Hepatocyte (in vitro differentiated cells): ENCODE data around the gene IFIT3. TPM values are rescaled to one million over a fixed set of nuclear protein-coding genes. Genes with fewer than 3 reads are reported as not detected.
"Not testable (repeated sequence)": the region's sequence is repeated elsewhere in the genome, so short reads cannot be mapped to it uniquely, and the experiment has no call there.

Experiments
- DNase-seq: peaks from one replicate; pipeline ENCODE4 v3.0.0-alpha.2; 2016; ENCODE audit warnings: low spot score
- H2AFZ ChIP-seq: fragments of 200-600 bp; sonication (generic); 2 replicates; pipeline ENCODE4 v1.6.0; 2016; ENCODE audit warnings: antibody characterized with exemption, mild to moderate bottlenecking
- H3K27ac ChIP-seq: fragments of 200-600 bp; sonication (generic); 2 replicates; pipeline ENCODE4 v1.5.1; 2016; ENCODE audit warnings: mild to moderate bottlenecking
- H3K27me3 ChIP-seq: fragments of 200-600 bp; sonication (generic); 2 replicates; pipeline ENCODE4 v1.6.1; 2016
- H3K36me3 ChIP-seq: fragments of 200-600 bp; sonication (generic); replicated peaks from 2 replicates; pipeline ENCODE4 v1.5.1; 2016; ENCODE audit warnings: low read depth; ENCODE audit not compliant: insufficient read depth
- H3K4me1 ChIP-seq: fragments of 200-600 bp; sonication (generic); 2 replicates; pipeline ENCODE4 v1.5.1; 2016; ENCODE audit warnings: mild to moderate bottlenecking, moderate library complexity; ENCODE audit not compliant: insufficient read depth
- H3K4me2 ChIP-seq: fragments of 200-600 bp; sonication (generic); 2 replicates; pipeline ENCODE4 v1.6.0; 2016
- H3K4me3 ChIP-seq: fragments of 200-600 bp; sonication (generic); 2 replicates; pipeline ENCODE4 v1.5.1; 2016; ENCODE audit warnings: mild to moderate bottlenecking
- H3K79me2 ChIP-seq: fragments of 200-600 bp; sonication (generic); 2 replicates; pipeline ENCODE4 v1.6.0; 2017; ENCODE audit warnings: mild to moderate bottlenecking
- H3K9me2 ChIP-seq: fragments of 200-600 bp; sonication (generic); replicated peaks from 2 replicates; pipeline ENCODE4 v1.6.0; 2017; ENCODE audit warnings: mild to moderate bottlenecking; ENCODE audit not compliant: insufficient read depth
- H3K9me3 ChIP-seq: fragments of 200-600 bp; sonication (generic); 2 replicates; pipeline ENCODE4 v1.5.1; 2016; ENCODE audit warnings: low read depth, mild to moderate bottlenecking
- H4K20me1 ChIP-seq: fragments of 200-600 bp; sonication (generic); 2 replicates; pipeline ENCODE4 v1.6.0; 2016; ENCODE audit warnings: mild to moderate bottlenecking; ENCODE audit not compliant: insufficient read depth, poor library complexity, severe bottlenecking
- EZH2 ChIP-seq: fragments of 200-600 bp; sonication (generic); IDR thresholded peaks from 2 replicates; pipeline ENCODE4 v1.6.1; 2016; ENCODE audit warnings: antibody characterized with exemption, mild to moderate bottlenecking, borderline replicate concordance
- EZH2phosphoT487 ChIP-seq: fragments of 200-600 bp; sonication (generic); IDR thresholded peaks from one replicate; pipeline ENCODE4 v1.6.1; 2018; ENCODE audit warnings: antibody characterized with exemption, mild to moderate bottlenecking, low read depth, moderate library complexity; ENCODE audit not compliant: unreplicated experiment, severe bottlenecking
- WGBS: methylation state at CpG from one replicate; pipeline ENCODE4 v1.1.6; 2016; ENCODE audit warnings: low lambda C conversion rate; ENCODE audit errors: missing lambda C conversion rate; 5-methylcytosine and 5-hydroxymethylcytosine counted together
- polyA plus RNA-seq: library from polyadenylated mRNA; unstranded; fragments of >200 nt; fragmentation: Nextera tagmentation; extraction: Ambion mirVana; gene quantifications from 2 replicates; pipeline ENCODE4 v1.2.1, GENCODE V29; 2016
- total RNA-seq: library from RNA; depleted of rRNA; stranded (reverse); fragments of >200 nt; gene quantifications from 2 replicates; pipeline ENCODE4 v1.2.3, GENCODE V29; 2014
- TF ChIP-seq, protein P1 (sequence below): fragments of 200-600 bp; sonication (generic); IDR thresholded peaks from 2 replicates; pipeline ENCODE4 v1.5.1; 2016; ENCODE audit warnings: antibody characterized with exemption, mild to moderate bottlenecking; ENCODE audit not compliant: poor library complexity

Gene IFIT3
- total and polyA plus RNA-seq, 2 experiments from 2014 or later, result 8.6 to 10.8 TPM

DNA sequence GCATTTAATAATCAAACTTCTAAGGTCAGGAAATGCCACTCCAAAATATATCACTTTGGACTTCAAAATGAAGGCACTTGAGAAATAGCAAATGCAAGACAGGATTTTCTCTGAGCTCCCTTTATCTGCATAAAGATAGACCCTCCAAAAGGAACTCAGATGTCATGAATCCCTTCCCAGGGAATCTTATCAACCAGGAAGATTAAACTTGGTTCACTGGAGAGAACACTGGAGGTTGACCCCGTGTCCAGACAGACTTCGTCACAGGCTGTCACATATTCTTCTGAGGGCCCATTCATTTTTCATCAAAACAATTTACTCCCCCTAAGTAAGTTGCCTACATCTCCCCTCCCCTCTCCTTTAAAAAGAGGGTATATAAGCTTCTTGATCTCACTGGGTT is 21.2 kb downstream of the IFIT3 start:
- H3K4me2 ChIP-seq, result peak overlapping the region; percentile 50
- TF ChIP-seq EZH2, result no peak
- TF ChIP-seq, protein P1, sequence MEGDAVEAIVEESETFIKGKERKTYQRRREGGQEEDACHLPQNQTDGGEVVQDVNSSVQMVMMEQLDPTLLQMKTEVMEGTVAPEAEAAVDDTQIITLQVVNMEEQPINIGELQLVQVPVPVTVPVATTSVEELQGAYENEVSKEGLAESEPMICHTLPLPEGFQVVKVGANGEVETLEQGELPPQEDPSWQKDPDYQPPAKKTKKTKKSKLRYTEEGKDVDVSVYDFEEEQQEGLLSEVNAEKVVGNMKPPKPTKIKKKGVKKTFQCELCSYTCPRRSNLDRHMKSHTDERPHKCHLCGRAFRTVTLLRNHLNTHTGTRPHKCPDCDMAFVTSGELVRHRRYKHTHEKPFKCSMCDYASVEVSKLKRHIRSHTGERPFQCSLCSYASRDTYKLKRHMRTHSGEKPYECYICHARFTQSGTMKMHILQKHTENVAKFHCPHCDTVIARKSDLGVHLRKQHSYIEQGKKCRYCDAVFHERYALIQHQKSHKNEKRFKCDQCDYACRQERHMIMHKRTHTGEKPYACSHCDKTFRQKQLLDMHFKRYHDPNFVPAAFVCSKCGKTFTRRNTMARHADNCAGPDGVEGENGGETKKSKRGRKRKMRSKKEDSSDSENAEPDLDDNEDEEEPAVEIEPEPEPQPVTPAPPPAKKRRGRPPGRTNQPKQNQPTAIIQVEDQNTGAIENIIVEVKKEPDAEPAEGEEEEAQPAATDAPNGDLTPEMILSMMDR, result no peak
- TF ChIP-seq EZH2phosphoT487, result no peak
- no peaks in the 10 kb centered on the region for H3K9me3 ChIP-seq
- H4K20me1 ChIP-seq, result no peaks in the 10 kb centered on the region
- no peaks in the 10 kb centered on the region for H3K36me3 ChIP-seq
- WGBS, result 23% methylated on average over 2 of the region's 2 CpGs
- H3K9me2 ChIP-seq, result no peaks in the 10 kb centered on the region
- peaks cover 58% of the 10 kb centered on the region for H3K4me1 ChIP-seq
- DNase-seq, result no peak
- no peaks in the 10 kb centered on the region for H3K79me2 ChIP-seq
- H3K27me3 ChIP-seq, result no peaks in the 10 kb centered on the region
- H2AFZ ChIP-seq, result peak overlapping the region; percentile 2
- H3K27ac ChIP-seq, result peak overlapping the region; percentile 96
- H3K4me3 ChIP-seq, result no peak overlapping the region

DNA sequence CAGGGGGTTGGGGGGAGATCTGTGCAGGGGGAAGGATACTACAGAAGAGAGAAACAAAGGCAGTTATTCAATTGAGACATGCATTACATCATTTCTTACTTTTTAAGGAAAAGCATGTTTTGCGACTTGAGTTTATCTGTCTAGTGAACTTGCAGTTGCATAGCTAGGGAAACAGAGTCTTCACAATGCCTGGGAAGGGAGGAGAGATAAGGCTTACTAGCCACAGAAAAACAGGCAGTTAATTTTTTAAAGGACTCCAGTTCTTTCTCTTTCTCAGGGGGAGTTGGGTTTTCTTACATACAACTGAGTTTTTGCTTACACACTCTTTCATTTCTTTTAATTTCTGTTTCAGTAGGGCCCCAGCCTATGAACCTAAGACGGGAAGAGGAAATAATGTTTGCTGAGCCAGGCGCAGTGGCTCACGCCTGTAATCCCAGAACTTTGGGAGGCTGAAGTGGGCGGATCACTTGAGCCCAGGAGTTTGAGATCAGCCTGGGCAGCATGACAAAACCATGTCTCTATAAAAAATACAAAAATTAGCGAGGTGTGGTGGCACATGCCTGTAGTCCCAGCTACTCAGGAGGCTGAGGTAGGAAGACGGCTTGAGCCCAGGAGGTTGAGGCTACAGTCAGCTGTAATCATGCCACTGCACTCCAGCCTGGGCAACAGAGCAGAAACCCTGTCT is 23.0 kb downstream of the IFIT3 start:
- DNase-seq, H3K9me2 ChIP-seq, H3K9me3 ChIP-seq, H3K4me3 ChIP-seq, H3K36me3 ChIP-seq, H3K79me2 ChIP-seq, H3K27me3 ChIP-seq, H2AFZ ChIP-seq, H4K20me1 ChIP-seq: not testable (repeated sequence)
- Histone ChIP-seq H3K4me2 (peak overlapping the region; percentile 50), H3K27ac (peak overlapping the region; percentile 96), H3K4me1 (peaks cover 58% of the 10 kb centered on the region)
- 19% methylated on average over 7 of the region's 7 CpGs for WGBS

DNA sequence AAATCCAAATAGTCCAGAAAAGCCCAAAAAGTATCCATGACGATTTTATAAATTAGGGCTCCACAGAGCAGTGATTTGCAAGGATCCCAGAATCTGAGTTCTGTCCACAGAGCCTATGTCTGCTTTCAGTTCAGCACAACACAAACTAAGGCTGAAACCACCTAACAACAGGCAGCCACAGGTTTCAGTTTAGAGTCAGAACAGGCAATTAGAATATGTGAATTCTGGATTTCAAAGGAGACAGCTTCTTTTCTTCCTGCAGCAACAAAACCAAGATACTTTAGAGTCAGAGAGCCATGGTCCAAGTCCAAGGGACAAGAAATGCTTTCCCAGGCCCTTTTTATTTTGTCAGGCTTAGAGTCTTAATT is 23.6 kb downstream of the IFIT3 start:
- Histone ChIP-seq H3K27ac (peak overlapping the region; percentile 96), H3K4me2 (peak overlapping the region; percentile 50), H3K9me2 (no peaks in the 10 kb centered on the region), H3K27me3 (no peaks in the 10 kb centered on the region), H3K36me3 (no peaks in the 10 kb centered on the region), H3K79me2 (no peaks in the 10 kb centered on the region), H3K9me3 (no peaks in the 10 kb centered on the region), H4K20me1 (no peaks in the 10 kb centered on the region), H2AFZ (no peak overlapping the region), H3K4me1 (peaks cover 53% of the 10 kb centered on the region), H3K4me3 (no peak overlapping the region)
- DNase-seq, result no peak
- 58% methylated on average over 1 of the region's 1 CpG for WGBS
- TF ChIP-seq EZH2, result no peak
- TF ChIP-seq, protein P1, result no peak
- TF ChIP-seq EZH2phosphoT487, result no peak

DNA sequence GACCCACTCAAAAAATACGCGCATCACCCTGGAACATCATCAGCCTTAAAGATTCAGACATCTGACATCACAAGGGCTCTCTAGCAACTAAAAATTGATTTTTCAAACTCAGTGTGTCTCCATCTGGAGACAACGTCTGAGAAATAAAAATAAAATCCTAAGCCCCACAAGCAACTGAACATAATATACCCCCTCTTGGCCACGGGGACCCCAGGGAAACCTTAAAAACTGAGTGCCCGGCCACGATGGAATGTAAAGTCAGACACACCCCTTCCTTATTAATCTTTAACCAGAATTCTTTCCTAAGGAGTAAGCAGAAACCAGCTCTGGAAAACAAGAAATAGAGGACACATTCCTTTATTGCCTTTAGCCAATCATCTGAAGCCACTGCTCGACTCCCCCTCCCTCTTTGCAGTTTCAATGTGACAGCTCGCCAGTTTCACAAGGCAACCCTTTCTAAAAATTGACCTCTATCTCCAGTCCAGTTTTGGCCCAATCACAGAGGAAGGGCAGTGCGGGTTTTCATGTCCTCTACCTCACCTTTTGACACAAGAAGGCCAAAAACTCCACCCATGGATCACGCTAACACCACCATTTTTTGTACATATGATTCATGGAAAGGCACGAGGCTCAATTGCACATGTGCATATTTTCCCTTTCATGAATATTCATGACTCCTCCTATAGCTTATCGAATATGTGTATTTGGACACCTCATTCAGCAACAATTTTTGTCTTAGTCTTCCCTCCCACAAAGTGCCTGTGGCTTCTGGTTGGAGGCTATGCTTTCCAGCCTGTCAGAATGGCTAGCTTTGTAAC is 24.2 kb downstream of the IFIT3 start:
- TF ChIP-seq, protein P1, result no peak
- no peak for TF ChIP-seq EZH2phosphoT487
- TF ChIP-seq EZH2, result no peak

More for the DNA sequence above, 24.2 kb downstream of the IFIT3 start:
- H3K9me3 ChIP-seq, result no peaks in the 10 kb centered on the region
- H3K79me2 ChIP-seq, result no peaks in the 10 kb centered on the region
- 33% methylated on average over 12 of the region's 12 CpGs for WGBS
- no peak overlapping the region for H2AFZ ChIP-seq
- H4K20me1 ChIP-seq, result no peaks in the 10 kb centered on the region
- peak; percentile 83 for DNase-seq
- no peaks in the 10 kb centered on the region for H3K27me3 ChIP-seq
- peak overlapping the region; percentile 96 for H3K27ac ChIP-seq
- peak overlapping the region; percentile 50 for H3K4me2 ChIP-seq
- H3K4me1 ChIP-seq, result peaks cover 47% of the 10 kb centered on the region
- H3K36me3 ChIP-seq, result no peaks in the 10 kb centered on the region
- H3K9me2 ChIP-seq, result no peaks in the 10 kb centered on the region
- H3K4me3 ChIP-seq, result no peak overlapping the region
